Mammary epithelial cell (primary cell): ENCODE results near the gene SLC8A1.

Experiments
- CTCF ChIP-seq, 2 donors: IDR thresholded peaks in 1 of 2; conservative IDR thresholded peaks in 1 of 2; 2 replicates each; pipeline ENCODE4 v1.5.1; 2011 to 2012; ENCODE audit warnings: inconsistent platforms in 2 of 2, low read length in 2 of 2, mild to moderate bottlenecking in 2 of 2, control low read depth in 1 of 2, low read depth in 1 of 2; ENCODE audit not compliant: insufficient read depth in 1 of 2; ENCODE audit errors: extremely low read depth in 1 of 2
- EZH2 ChIP-seq: IDR thresholded peaks from 2 replicates; pipeline ENCODE4 v1.6.1; 2012; ENCODE audit warnings: low read length, inconsistent platforms, borderline replicate concordance

DNA sequence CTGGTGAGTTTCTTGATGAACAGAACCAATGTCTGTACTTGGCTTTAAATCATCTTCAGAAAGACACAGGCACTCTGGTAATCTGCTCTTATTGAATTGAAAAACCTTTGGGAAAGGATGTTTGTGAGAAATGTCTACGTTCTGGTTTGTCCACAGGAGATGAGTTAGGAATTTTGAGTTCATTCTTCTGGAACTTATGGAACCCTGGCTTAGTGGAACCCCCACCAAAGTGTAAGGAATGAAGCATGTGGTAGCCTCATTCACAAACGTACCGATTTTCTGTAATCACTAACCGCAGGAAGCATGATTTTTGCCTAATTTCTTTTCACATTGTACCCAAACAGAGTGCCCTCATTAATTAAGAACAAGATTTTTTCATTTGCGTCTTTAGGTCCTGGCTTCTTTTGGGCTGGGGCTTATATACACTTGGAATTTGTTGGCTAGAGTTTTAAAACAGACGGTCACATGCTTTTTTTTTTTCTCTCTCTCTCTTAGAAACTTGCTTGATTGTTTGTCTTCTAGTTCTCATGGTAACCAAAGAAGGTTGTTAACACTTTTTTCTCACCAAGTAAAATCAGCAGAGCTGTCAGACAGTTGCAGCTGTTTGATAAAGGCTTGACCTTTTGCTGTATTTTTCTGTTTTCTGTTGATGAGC lies 358.7 kb downstream of the SLC8A1 start:
- no peak for TF ChIP-seq CTCF (conservative IDR thresholded peaks at IDR 0.05 in 1 of 2, IDR thresholded peaks at IDR 0.05 in 1 of 2; ENCODE audit: extremely low read depth in 1 of 2, insufficient read depth in 1 of 2, low read depth in 1 of 2, low read length in 2 of 2)
- TF ChIP-seq EZH2 = no peak
